ENCODE results near the gene CAPN7.
"Not testable (repeated sequence)": the region's sequence is repeated elsewhere in the genome, so short reads cannot be mapped to it uniquely, and the experiment has no call there.

The CAPN7 gene

DNA sequence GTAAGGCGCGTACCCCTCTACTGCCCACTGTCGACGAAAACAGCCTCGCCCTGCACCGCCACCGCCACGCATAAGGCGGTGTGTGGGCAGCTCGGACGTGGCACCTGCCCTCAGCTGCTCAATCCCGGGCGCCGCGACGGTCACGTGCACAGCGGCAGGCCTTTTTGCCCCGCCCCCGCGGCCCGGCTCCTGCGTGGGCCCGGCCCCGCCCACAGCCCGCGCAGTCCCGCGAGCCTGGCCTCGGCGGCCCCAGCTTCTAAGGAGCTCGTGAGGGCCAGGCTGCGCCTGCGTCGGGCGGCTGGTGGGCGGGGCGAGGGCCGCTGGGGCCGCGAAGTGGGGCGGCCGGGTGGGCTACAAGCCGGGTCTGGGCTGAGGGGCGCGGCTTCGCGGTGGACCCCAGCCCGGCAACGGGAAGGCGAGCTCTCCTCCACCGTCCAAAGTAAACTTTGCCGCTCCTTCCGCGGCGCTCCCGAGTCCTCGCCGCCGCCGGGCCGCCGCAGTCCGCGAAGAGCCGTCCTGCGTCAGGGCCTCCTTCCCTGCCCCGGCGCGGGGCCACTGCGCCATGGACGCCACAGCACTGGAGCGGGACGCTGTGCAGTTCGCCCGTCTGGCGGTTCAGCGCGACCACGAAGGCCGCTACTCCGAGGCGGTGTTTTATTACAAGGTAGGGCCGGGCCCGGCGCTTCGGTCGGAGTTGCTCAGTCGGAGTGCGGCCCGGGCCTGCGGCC lies at the start of gene CAPN7:
Gene CAPN7 (plus strand): TSS at position 313 of the 728 bp plus-strand sequence. CDS start 250 bp downstream, at position 563.
- FAIRE-seq: no peak

GRCh38 chr3:15157441-15157840 lies 48.6 kb upstream of the CAPN7 start:
- no peak for FAIRE-seq

- FAIRE-seq: no peak
These were observed 46.4 kb upstream of the CAPN7 start for GRCh38 chr3:15159501-15160136.

DNA sequence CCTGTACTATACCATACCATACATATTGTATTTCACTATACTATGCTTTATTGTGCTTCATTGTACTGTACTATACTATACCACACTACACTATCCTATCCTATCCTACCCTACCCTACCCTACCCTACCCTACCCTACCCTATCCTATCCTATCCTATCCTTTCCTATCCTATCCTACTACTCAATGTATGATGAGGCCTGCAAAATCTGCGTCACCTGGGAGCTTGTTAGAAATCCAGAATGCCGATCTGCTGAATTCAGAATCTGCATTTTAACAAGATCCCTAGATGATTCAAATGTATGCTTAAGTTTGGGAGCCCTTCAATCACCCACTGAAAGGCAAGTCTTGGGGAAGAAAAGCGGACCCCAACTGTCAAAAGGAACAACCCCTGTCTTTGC lies 45.4 kb upstream of the CAPN7 start:
- FAIRE-seq: no peak

- FAIRE-seq: no peak
These were observed 44.9 kb upstream of the CAPN7 start for GRCh38 chr3:15161133-15161532.

DNA sequence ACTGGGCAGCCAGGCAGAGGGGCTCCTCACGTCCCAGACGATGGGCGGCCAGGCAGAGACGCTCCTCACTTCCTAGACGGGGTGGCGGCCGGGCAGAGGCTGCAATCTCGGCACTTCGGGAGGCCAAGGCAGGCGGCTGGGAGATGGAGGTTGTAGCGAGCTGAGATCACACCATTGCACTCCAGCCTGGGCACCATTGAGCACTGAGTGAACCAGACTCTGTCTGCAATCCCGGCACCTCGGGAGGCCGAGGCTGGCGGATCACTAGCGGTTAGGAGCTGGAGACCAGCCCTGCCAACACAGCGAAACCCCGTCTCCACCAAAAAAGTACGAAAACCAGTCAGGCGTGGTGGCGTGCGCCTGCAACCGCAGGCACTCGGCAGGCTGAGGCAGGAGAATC lies 42.4 kb upstream of the CAPN7 start:
- not testable (repeated sequence) for FAIRE-seq

GRCh38 chr3:15164340-15164739 lies 41.7 kb upstream of the CAPN7 start:
- FAIRE-seq: no peak

DNA sequence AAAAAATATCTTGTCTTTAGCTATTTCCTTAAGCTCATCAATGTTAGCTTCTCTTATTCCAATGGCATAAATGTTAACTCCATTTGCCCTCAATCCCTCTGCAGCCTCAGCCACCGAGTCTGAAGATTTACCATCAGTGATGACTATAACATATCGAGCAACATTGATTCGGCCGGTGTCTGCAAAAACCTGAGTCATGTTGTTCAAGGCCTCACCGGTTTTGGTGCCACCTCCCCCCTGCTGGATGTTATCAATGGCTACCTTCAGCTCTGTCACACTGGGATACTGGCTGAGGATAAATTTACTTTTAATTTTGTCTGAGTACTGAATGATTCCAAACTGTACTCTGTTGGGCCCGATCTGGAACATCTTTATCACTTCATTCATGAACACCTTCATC lies 41.0 kb upstream of the CAPN7 start:
- no peak for FAIRE-seq

- FAIRE-seq: not testable (repeated sequence)
These were observed 39.7 kb upstream of the CAPN7 start for GRCh38 chr3:15166391-15166790.

DNA sequence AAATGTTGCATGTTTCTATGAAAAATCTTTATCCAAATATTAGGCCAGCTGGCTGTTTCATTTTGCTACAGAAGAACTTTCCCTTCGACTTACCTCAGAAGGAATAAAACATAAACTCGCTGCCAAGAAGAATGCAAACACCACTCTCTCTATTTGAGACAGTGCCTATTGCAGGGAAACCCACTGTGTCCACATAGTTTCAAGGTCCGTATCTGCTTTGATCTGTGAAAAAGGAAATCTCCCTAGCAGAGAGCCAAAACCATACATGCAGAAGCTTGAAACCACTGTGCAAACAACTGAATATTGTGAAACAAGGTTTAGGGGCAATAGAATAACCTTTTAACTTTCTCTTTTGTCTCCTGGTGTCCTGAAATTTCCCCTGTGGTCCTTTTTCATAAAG lies 35.0 kb upstream of the CAPN7 start:
- FAIRE-seq: no peak

DNA sequence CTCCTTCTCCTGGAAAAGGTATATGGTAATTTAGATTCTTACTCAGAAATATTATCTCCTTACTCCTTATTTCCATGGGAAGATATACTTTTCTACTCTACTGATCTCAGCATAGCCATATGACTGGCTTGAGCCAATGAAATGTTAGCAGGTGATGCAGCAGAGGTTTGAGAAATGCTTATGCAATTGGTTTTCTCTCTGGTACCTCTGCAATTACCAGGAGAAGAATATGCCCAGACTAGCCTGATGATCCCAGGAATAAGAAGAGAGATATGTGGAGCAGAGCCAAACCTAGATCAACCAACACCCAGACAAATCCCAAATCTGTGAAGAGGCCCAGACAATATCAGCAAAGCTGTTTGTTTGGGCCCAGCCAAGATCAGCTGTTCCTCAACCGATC lies 33.2 kb upstream of the CAPN7 start:
- FAIRE-seq: no peak

GRCh38 chr3:15174953-15175352 lies 31.1 kb upstream of the CAPN7 start:
- FAIRE-seq: no peak

GRCh38 chr3:15175605-15176004 lies 30.4 kb upstream of the CAPN7 start:
- no peak for FAIRE-seq

GRCh38 chr3:15180042-15180611 lies 25.9 kb upstream of the CAPN7 start:
- no peak for FAIRE-seq

GRCh38 chr3:15181511-15181910 lies 24.5 kb upstream of the CAPN7 start:
- no peak for FAIRE-seq

GRCh38 chr3:15181963-15182362 lies 24.1 kb upstream of the CAPN7 start:
- no peak for FAIRE-seq

DNA sequence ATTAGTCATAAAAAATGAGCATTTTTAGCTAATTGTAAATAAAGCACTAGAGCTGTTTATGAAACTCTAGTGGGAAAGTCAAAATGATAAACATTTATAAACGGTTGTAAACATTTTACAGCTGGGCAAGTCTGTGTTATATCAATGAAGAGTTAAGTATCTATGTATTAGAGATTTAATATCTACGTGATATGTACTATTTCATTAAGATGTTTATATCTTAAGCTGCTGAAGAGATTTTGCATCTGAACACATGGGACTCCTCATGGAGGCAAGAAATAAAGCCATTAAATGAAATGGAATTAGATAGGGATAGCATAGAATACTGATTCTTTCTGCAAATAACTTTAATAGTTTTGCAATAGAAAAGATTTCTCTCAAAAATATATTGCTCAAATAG lies 23.0 kb upstream of the CAPN7 start:
- no peak for FAIRE-seq

- no peak for FAIRE-seq
These were observed 20.6 kb upstream of the CAPN7 start for GRCh38 chr3:15185404-15185803.

DNA sequence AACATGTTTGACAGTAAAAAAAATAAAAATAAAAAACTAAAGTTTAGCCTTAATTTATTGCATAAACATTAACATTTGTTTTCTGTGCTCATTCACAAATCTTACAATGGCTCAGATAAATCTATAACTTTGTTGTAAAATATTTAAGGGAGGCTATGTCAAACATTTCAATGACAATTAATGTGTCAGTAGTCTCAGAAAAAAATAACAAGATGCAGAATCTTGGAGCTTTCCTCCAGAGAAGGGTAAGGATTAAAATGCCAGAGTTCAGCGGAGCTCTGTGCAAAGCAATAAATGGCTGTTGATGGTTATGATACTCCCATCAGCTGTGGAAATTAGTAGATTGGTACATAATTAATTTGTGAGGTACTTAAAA lies 20.0 kb upstream of the CAPN7 start:
- no peak for FAIRE-seq

DNA sequence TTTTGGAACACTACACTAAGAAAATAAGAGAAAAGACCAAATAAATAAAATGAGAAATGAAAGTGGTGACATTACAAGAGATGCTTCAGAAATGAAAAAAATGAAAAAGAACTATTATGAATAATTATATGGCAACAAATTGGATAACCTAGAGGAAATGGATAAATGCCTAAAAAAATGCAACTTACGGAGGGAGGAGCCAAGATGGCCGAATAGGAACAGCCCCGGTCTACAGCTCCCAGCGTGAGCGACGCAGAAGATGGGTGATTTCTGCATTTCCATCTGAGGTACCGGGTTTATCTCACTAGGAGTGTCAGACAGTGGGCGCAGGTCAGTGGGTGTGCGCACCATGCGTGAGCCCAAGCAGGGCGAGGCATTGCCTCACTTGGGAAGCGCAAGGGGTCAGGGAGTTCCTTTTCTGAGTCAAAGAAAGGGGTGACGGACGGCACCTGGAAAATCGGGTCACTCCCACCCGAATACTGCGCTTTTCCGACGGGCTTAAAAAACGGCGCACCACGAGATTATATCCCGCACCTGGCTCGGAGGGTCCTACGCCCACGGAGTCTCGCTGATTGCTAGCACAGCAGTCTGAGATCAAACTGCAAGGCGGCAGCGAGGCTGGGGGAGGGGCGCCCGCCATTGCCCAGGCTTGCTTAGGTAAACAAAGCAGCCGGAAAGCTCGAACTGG lies 19.4 kb upstream of the CAPN7 start:
- FAIRE-seq: not testable (repeated sequence)

DNA sequence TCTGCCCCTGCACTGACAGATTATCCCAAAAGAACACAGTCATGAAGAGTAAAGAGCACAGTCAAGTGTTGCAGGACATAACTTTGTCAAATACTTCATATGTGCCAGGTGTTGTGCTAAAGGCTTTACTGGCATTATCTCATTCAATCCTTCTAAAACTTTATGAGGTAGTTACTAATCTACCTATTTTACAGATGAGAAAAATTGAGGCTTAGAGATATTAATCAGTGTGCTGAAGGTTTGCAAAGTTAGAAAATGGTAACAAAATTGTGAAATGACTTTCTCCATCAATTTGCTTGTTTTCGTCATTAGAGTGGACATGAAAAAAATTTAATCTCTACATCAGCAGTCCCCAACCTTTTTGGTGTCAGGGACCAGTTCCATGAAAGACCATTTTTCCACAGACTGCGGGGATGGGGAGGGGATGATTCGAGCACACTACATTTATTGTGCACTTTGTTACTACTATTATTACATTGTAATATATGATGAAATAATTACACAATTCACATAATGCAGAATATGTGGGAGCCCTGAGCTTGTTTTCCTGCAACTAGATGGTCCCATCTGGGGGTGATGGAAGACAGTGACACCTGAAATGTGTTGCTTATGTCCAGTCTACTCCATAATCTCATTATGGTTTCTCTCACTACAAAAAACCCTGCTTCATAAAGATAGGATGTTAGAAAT lies 8.6 kb upstream of the CAPN7 start:
- FAIRE-seq: no peak

GRCh38 chr3:15198686-15199085 lies 7.4 kb upstream of the CAPN7 start:
- FAIRE-seq: no peak

DNA sequence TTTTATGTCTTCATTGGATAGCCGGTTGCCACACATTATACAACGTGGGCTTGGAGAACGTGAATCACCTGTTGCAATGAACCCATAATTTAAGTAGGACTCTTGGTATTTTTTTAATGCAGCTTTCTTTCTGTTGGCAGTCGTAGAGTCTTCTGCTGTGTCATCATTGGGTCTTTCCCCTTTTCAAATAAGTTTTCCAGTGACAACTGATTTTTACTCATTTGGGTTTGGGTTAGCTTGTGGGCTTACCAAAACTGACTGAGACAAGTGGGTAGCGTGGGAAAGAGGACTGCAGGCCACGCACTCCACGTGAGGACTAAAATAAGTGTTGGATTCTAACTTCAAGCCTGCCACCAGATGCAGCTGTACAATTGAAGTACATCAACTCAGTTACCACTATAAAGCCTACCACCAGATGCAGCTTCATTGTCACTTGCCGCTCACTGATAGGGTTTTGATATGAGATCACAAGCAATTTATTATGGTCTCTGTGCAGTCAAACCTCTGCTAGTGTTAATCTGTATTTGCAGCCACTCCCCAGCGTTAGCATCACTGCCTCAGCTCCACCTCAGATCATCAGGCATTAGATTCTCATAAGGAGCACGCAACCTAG lies 6.4 kb upstream of the CAPN7 start:
- FAIRE-seq: no peak

Measured in TTC549 (cell line).